ENCODE results near the gene RFX2. TPM values are rescaled to one million over a fixed set of nuclear protein-coding genes. Genes with fewer than 3 reads are reported as not detected.

The RFX2 gene
- total and polyA plus RNA-seq, 4 donors: 13.1 to 54.2 (median 20.0) TPM

DNA sequence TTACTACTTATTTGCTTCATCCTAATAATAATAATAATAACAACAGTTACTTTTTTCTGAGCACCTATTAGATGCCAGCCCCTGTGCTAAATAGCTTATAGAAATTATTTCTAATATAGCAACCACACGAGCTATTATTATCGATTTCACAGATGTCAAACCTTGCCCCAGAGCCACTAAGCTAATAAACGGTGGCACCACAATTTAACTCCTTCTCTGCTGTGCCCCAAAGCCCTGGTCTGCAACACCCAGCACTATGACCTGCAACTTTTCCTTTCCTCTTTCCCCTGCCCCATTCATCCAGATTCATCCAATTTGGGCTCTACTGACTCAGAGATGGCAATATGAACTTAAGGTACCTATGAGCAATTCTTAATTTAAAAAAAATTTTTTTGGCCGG lies 6.4 kb downstream of the RFX2 start:
- no peaks in the 10 kb centered on the region for H3K36me3 ChIP-seq (ENCODE audit: control insufficient read depth in 4 of 4, insufficient read depth in 4 of 4, low read length in 4 of 4)
- TF ChIP-seq, protein P1, sequence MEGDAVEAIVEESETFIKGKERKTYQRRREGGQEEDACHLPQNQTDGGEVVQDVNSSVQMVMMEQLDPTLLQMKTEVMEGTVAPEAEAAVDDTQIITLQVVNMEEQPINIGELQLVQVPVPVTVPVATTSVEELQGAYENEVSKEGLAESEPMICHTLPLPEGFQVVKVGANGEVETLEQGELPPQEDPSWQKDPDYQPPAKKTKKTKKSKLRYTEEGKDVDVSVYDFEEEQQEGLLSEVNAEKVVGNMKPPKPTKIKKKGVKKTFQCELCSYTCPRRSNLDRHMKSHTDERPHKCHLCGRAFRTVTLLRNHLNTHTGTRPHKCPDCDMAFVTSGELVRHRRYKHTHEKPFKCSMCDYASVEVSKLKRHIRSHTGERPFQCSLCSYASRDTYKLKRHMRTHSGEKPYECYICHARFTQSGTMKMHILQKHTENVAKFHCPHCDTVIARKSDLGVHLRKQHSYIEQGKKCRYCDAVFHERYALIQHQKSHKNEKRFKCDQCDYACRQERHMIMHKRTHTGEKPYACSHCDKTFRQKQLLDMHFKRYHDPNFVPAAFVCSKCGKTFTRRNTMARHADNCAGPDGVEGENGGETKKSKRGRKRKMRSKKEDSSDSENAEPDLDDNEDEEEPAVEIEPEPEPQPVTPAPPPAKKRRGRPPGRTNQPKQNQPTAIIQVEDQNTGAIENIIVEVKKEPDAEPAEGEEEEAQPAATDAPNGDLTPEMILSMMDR (IDR thresholded peaks at IDR 0.05; ENCODE audit: control extremely low read depth, extremely low read depth): no peak
- no peaks in the 10 kb centered on the region for H3K27me3 ChIP-seq (ENCODE audit: control insufficient read depth in 3 of 3, insufficient read depth in 3 of 3, low read length in 2 of 3)
- H3K4me1 ChIP-seq (ENCODE audit: control insufficient read depth in 5 of 5, insufficient read depth in 5 of 5, low read length in 5 of 5): peaks cover 15 to 68% (median 34%) of the 10 kb centered on the region in 5 donors
- no peak overlapping the region for H3K4me3 ChIP-seq
- ATAC-seq (ENCODE audit: insufficient read depth, low FRiP score) (no peak), DNase-seq (no peak)
- no peaks in the 10 kb centered on the region for H3K9me3 ChIP-seq (ENCODE audit: control insufficient read depth in 4 of 4, insufficient read depth in 3 of 4, low read length in 3 of 4)
- H3K27ac ChIP-seq (ENCODE audit: low read depth in 1 of 2, low read length in 1 of 2): peak overlapping the region; percentile 72 to 86
- no peak overlapping the region for H3K9ac ChIP-seq (ENCODE audit: insufficient read depth in 1 of 2, low read length in 2 of 2)
- 66 to 72% methylated on average over 4 of the region's 4 CpGs for WGBS, 2 donors

GRCh38 chr19:6103217-6103644 lies 7.1 kb downstream of the RFX2 start:
- Histone ChIP-seq H3K9me3 (ENCODE audit: control insufficient read depth in 4 of 4, insufficient read depth in 3 of 4, low read length in 3 of 4) (no peaks in the 10 kb centered on the region), H3K9ac (ENCODE audit: insufficient read depth in 1 of 2, low read length in 2 of 2) (peak overlapping the region in 1 of 2 donors; percentile 16), H3K4me3 (no peak overlapping the region), H3K27ac (ENCODE audit: low read depth in 1 of 2, low read length in 1 of 2) (peak overlapping the region; percentile 60 to 72), H3K36me3 (ENCODE audit: control insufficient read depth in 4 of 4, insufficient read depth in 4 of 4, low read length in 4 of 4) (no peaks in the 10 kb centered on the region), H3K27me3 (ENCODE audit: control insufficient read depth in 3 of 3, insufficient read depth in 3 of 3, low read length in 2 of 3) (no peaks in the 10 kb centered on the region), H3K4me1 (ENCODE audit: control insufficient read depth in 5 of 5, insufficient read depth in 5 of 5, low read length in 5 of 5) (peaks cover 15 to 71% (median 38%) of the 10 kb centered on the region in 5 donors)
- 46 to 80% methylated on average over 3 of the region's 3 CpGs for WGBS, 2 donors
- TF ChIP-seq, protein P1 (IDR thresholded peaks at IDR 0.05; ENCODE audit: control extremely low read depth, extremely low read depth): no peak
- DNase-seq (peak; percentile 65 to 79 (median 69)), ATAC-seq (ENCODE audit: insufficient read depth, low FRiP score) (peak; percentile 54)

GRCh38 chr19:6101991-6102390 lies 8.3 kb downstream of the RFX2 start:
- Histone ChIP-seq H3K36me3 (ENCODE audit: control insufficient read depth in 4 of 4, insufficient read depth in 4 of 4, low read length in 4 of 4) (no peaks in the 10 kb centered on the region), H3K27me3 (ENCODE audit: control insufficient read depth in 3 of 3, insufficient read depth in 3 of 3, low read length in 2 of 3) (no peaks in the 10 kb centered on the region), H3K9ac (ENCODE audit: insufficient read depth in 1 of 2, low read length in 2 of 2) (no peak overlapping the region), H3K9me3 (ENCODE audit: control insufficient read depth in 4 of 4, insufficient read depth in 3 of 4, low read length in 3 of 4) (no peaks in the 10 kb centered on the region), H3K4me3 (no peak overlapping the region), H3K4me1 (ENCODE audit: control insufficient read depth in 5 of 5, insufficient read depth in 5 of 5, low read length in 5 of 5) (peaks cover 15 to 73% (median 38%) of the 10 kb centered on the region in 5 donors), H3K27ac (ENCODE audit: low read depth in 1 of 2, low read length in 1 of 2) (peak overlapping the region; percentile 13 to 17)
- TF ChIP-seq, protein P1 (IDR thresholded peaks at IDR 0.05; ENCODE audit: control extremely low read depth, extremely low read depth): no peak
- 57 to 85% methylated on average over 3 of the region's 3 CpGs for WGBS, 2 donors
- ATAC-seq (ENCODE audit: insufficient read depth, low FRiP score) (no peak), DNase-seq (no peak)

- Histone ChIP-seq H3K36me3 (ENCODE audit: control insufficient read depth in 4 of 4, insufficient read depth in 4 of 4, low read length in 4 of 4) (no peaks in the 10 kb centered on the region), H3K4me3 (no peak overlapping the region), H3K27me3 (ENCODE audit: control insufficient read depth in 3 of 3, insufficient read depth in 3 of 3, low read length in 2 of 3) (no peaks in the 10 kb centered on the region), H3K9me3 (ENCODE audit: control insufficient read depth in 4 of 4, insufficient read depth in 3 of 4, low read length in 3 of 4) (no peaks in the 10 kb centered on the region), H3K4me1 (ENCODE audit: control insufficient read depth in 5 of 5, insufficient read depth in 5 of 5, low read length in 5 of 5) (peaks cover 15 to 73% (median 38%) of the 10 kb centered on the region in 5 donors), H3K27ac (ENCODE audit: low read depth in 1 of 2, low read length in 1 of 2) (no peak overlapping the region), H3K9ac (ENCODE audit: insufficient read depth in 1 of 2, low read length in 2 of 2) (no peak overlapping the region)
- TF ChIP-seq, protein P1 (IDR thresholded peaks at IDR 0.05; ENCODE audit: control extremely low read depth, extremely low read depth): no peak
- 76 to 83% methylated on average over 3 of the region's 3 CpGs for WGBS, 2 donors
- ATAC-seq (ENCODE audit: insufficient read depth, low FRiP score) (no peak), DNase-seq (peak; percentile 70 to 91 (median 91))
Measured at GRCh38 chr19:6101291-6101825, 8.9 kb downstream of the RFX2 start.
